B cell (primary cell): ENCODE results near the gene ADAMTS17.

Experiments used
- EZH2 ChIP-seq: IDR thresholded peaks from 2 replicates; pipeline ENCODE4 v1.6.1; 2012; ENCODE audit warnings: borderline replicate concordance, low read depth, mild to moderate bottlenecking, moderate library complexity, low read length; ENCODE audit not compliant: insufficient read depth, poor library complexity, severe bottlenecking
- TF ChIP-seq, protein P1 (sequence below): fragments of 200-600 bp; IDR thresholded peaks from one replicate; pipeline ENCODE4 v1.8.0; 2022; ENCODE audit warnings: antibody characterized with exemption, mild to moderate bottlenecking

DNA sequence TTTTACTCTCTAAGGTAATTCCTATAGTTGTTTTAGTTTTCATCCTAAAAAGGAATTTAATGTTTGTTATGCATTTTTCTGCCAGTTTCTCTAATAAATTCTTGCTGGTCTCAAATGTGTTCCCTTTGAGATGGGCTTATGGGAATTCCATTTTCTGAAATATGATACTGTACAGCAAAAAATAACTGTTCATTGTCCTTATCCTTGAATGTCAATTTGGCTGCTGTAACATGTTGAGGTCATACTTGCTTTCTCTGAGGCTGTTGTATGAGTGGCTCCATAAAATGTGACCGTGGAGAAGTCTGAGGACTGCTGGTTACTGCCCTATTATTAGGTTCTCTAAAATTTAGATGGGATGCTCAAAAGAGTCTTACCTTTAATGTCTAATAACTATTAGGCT lies 266.5 kb downstream of the ADAMTS17 start:
- TF ChIP-seq, protein P1, sequence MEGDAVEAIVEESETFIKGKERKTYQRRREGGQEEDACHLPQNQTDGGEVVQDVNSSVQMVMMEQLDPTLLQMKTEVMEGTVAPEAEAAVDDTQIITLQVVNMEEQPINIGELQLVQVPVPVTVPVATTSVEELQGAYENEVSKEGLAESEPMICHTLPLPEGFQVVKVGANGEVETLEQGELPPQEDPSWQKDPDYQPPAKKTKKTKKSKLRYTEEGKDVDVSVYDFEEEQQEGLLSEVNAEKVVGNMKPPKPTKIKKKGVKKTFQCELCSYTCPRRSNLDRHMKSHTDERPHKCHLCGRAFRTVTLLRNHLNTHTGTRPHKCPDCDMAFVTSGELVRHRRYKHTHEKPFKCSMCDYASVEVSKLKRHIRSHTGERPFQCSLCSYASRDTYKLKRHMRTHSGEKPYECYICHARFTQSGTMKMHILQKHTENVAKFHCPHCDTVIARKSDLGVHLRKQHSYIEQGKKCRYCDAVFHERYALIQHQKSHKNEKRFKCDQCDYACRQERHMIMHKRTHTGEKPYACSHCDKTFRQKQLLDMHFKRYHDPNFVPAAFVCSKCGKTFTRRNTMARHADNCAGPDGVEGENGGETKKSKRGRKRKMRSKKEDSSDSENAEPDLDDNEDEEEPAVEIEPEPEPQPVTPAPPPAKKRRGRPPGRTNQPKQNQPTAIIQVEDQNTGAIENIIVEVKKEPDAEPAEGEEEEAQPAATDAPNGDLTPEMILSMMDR, result no peak
- TF ChIP-seq EZH2, result no peak
